Measurements from ENCODE around the gene PACS2.

DNA sequence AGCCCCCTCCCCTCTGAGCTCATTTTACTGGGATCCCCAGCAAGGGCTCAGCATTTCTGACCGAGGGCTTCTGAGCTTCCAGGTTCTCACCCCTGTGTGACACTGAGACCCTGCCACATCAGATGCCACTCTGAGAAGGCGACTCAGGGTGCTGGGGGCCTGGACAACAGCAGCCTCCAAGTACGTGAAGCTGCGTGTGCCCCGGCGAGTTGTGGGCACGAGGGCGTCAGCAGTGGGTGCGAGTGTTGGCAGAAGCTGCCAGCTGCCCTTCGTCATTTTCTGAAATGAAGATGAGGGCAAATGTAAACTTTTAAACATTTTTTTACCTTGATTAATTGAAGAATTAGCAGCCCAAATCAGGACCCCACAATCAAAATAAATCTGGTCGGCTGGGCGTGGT is 51.1 kb downstream of the PACS2 start:
- TF ChIP-seq, protein P1, sequence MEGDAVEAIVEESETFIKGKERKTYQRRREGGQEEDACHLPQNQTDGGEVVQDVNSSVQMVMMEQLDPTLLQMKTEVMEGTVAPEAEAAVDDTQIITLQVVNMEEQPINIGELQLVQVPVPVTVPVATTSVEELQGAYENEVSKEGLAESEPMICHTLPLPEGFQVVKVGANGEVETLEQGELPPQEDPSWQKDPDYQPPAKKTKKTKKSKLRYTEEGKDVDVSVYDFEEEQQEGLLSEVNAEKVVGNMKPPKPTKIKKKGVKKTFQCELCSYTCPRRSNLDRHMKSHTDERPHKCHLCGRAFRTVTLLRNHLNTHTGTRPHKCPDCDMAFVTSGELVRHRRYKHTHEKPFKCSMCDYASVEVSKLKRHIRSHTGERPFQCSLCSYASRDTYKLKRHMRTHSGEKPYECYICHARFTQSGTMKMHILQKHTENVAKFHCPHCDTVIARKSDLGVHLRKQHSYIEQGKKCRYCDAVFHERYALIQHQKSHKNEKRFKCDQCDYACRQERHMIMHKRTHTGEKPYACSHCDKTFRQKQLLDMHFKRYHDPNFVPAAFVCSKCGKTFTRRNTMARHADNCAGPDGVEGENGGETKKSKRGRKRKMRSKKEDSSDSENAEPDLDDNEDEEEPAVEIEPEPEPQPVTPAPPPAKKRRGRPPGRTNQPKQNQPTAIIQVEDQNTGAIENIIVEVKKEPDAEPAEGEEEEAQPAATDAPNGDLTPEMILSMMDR (IDR thresholded peaks at IDR 0.05) = no peak
- no peak for TF ChIP-seq POLR2AphosphoS5 (IDR thresholded peaks at IDR 0.05)

All from breast epithelium (tissue), 3 donors.